GM23338 (cell line): ENCODE results near the gene SPATA18.

Experiments
- EZH2 ChIP-seq: fragments of 200-600 bp; sonication (generic); IDR thresholded peaks from one replicate; pipeline ENCODE4 v1.8.0; 2017; ENCODE audit warnings: antibody characterized with exemption, mild to moderate bottlenecking, low read depth; ENCODE audit not compliant: unreplicated experiment
- TF ChIP-seq, protein P1 (sequence below), 2 experiments: fragments of 200-600 bp in 1 of 2; sonication (generic) in 1 of 2; conservative IDR thresholded peaks; 2 replicates each; pipeline versions ENCODE4 v1.5.1 to v1.6.1; 2016 to 2017; ENCODE audit warnings: antibody characterized with exemption in 2 of 2, low read depth in 2 of 2, mild to moderate bottlenecking in 2 of 2, moderate library complexity in 1 of 2

DNA sequence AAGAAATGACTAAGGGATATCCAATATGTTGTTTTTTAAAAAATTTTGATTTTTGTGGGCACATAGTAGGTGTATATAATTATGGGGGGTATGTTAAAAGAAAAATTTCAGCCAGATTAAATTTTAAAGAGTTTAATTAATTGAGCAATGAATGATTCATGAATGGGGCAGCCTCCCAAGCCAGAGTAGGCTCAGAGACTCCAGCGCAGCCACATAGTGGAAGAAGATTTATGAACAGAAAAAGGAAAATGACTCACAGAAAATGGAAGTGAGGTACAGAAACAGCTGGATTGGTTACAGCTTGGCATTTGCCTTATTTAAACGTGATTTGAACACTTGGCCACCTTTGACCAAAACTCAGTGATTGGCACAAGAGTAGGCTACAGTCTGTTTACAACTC is 91.7 kb downstream of the SPATA18 start:
- TF ChIP-seq, protein P1, sequence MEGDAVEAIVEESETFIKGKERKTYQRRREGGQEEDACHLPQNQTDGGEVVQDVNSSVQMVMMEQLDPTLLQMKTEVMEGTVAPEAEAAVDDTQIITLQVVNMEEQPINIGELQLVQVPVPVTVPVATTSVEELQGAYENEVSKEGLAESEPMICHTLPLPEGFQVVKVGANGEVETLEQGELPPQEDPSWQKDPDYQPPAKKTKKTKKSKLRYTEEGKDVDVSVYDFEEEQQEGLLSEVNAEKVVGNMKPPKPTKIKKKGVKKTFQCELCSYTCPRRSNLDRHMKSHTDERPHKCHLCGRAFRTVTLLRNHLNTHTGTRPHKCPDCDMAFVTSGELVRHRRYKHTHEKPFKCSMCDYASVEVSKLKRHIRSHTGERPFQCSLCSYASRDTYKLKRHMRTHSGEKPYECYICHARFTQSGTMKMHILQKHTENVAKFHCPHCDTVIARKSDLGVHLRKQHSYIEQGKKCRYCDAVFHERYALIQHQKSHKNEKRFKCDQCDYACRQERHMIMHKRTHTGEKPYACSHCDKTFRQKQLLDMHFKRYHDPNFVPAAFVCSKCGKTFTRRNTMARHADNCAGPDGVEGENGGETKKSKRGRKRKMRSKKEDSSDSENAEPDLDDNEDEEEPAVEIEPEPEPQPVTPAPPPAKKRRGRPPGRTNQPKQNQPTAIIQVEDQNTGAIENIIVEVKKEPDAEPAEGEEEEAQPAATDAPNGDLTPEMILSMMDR (conservative IDR thresholded peaks at IDR 0.05; ENCODE audit: low read depth in 2 of 2) = no peak
- TF ChIP-seq EZH2 = no peak
